Eye (tissue), 1 donor: Measurements from ENCODE around the gene SYNPR.

Source experiments
- DNase-seq: peaks from one replicate; pipeline ENCODE4 v3.0.0-alpha.2; 2015

Gene SYNPR

DNA sequence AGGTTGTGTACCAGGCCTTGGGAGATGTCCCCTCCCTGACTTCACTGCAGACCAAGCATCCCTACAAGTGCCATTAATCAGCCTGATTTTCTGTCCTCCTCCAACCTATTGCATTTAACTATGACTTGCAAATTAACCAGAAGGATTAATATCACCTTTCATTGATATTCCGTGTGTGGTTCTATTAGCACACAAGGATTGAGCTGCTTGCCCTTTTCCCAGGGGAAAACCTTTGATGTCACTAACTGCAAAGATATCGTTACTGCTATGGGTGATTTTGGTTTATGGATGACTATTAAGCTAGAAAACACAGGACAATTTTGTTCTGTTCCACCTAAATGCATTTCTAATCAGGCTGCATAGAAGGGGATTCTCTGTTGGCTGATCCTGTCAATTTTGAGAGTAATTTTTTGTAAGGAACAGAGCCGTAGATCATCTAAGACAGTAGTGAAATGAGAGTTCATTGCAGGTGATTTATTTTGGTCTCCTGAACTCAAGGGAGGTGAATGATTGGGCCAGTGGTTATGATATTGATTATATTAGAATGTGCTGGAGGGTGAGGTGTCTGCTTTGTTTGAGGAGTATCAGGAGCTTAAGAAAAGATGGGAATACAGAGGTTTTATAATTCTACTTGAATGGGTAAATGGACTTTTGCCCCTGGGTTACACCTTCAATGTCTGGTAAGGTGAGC, 196.9 kb downstream of the SYNPR start:
- no peak for DNase-seq

DNA sequence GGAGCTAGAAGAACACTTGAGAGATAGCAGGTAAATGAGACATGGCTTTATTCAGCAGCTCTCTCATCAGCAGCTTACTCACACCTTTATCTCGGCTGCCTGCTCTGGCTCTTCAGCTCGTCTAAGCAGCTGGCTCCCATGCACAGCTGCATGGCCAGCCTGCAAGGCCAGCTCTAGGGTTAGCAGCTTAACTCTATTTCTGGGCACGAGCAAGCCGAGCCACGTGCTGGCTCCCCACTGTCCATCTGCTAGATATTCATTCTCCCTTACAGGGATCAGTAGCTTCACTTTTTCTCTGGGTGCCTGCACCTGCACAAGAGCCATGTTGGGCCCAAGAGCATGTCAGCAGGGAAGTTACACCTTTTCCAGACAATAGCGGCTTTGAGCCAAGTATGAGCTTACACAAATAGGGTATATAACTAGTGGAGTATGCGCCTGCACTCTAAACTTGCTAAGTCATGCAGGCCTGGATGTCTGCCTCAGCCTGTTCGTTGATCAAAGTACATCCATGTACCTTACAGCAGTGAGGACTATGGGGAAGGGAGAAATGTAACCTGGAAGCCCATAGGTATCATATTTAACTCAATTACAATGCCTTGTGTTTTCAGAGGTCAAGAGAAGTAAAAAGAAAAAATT, 199.5 kb downstream of the SYNPR start:
- DNase-seq = no peak

DNA sequence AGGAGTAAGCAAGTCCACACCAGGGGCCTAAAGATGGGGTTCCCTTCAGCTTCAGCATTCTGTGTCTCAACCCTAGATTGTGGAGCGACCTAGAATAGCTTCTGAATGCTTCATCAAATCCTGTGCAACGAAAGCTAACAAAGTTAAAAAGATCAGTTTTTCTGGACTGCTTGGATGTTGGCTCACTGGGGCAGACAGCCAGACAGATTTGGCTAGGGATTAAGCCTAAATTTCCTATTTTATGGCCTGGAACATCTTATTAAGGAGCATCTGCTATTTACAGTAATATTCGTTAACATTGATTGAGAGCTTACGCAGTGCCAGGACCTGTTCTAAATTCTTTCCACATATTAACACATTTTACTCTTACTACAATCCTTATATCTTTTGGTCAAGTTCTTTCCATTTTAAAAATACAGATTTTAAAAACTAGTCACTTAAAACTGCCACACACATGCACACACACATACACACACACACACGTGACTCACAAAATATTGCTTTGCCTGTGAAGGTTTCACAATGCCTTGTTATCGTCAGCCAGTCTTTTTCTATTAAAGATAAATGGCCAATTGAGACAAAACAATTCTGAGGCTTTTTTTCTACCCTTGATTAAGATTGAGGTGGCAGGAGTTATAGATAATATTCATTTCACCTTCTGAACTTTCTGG, 201.0 kb downstream of the SYNPR start:
- DNase-seq = no peak

DNA sequence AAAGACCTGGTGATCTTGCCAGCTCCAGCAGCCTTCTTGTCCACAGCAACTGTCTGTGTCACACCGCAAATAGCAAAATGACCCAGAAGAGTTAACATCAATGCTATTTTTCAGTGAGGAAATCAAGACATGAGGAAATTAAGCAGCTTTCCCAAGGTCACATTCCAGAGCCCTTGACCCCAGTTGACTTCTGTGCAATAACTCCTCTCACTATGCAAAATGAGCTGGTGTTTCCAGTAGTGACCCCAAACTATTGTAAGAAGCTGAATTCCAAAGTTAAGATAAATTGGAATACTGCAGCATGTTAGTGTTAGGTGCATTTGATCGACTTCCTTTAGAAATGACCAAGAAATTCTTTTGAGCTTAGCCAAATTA, 201.5 kb downstream of the SYNPR start:
- no peak for DNase-seq

DNA sequence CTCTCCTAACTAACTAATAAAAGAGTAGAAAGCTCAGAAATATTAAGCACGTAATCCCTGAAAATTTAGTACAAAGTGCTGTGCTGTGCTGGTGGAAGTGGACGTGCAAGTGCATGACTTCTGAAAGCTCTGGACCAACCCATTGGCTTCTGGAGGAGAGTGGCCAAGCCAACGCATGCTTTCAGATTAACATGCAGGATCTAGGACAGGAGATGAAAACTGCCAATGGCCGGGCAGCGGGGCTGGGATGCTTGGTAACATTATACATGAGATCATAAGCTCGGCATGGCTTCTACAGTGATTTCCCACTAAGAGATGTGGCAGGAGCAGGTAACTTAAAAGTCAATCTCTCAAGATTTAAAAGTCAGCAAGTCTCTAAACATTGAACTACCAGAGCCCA, 203.5 kb downstream of the SYNPR start:
- DNase-seq = no peak

DNA sequence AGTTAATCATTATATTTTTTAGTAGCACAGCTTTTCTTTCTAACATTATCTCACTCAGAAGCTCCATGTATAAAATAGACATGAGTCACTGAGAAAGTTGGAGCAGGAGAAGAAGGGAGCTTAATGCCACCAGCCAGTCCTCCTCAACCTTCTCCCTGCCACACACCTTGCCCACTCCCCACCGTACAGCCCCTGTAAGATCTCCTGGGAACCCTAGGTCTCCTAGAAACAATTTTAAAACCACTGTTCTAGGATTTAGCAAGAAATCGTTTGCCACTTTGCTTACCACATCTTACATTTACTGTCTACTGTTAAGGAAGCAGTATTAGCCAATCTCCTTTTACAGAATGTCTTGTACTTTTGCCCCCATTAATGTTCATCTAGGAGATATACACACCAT, 204.2 kb downstream of the SYNPR start:
- DNase-seq = no peak

DNA sequence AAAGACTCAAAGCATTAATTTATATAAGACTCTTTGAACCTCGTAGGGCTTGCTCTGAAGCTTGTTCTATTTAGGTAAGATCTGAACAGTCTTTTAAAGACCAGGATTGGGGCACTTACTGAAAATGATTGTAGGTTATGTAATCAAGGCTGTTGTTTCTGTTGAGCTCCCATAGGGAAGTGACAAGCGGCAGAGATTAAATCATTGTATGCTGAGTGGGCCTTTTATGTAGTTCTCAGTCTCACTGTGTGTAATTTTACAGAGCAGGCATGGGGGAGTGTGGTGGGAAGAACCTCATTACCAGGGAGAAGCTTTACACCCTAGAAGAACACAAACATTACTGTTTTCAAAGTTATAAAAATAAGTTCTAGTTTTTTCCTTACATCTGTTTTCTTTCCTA, 214.4 kb downstream of the SYNPR start:
- peak; percentile 17 for DNase-seq

DNA sequence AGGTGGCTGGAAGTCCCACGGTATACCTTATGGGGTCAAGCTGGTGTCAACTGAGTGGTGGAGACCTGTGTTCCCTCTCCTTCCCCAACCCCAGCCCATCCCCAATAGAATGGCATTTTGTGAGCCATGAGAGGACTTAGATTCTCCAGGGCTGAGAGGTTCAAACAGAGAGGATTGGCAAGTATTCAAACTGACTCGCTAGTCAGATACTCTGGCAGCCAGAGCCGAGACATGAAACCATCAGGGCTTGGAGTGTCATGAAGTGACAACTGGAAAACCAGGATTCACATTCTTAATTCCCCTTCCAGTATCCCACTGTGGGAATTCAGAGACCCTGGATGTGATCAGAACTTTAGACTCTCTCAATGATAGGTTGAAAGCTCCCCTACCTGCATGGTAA, 215.0 kb downstream of the SYNPR start:
- no peak for DNase-seq

DNA sequence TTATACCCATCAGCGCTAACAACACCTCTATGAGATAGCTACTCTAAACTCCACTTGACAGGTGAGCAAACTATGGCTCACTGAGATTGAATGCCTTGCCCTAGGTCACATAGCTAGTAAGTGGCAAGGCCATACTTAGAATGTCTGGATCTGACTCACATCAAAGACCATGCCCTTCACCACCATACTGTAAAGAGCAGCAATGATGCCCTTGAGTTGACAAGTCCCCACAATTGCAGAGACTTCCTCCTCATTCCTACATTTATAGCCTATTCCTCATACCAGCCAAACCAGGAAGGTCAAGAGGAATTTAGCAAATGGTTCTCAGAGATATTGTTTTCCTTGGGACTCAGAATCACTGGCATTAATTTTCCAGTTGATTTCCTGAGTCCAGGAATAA, 216.5 kb downstream of the SYNPR start:
- DNase-seq = no peak

DNA sequence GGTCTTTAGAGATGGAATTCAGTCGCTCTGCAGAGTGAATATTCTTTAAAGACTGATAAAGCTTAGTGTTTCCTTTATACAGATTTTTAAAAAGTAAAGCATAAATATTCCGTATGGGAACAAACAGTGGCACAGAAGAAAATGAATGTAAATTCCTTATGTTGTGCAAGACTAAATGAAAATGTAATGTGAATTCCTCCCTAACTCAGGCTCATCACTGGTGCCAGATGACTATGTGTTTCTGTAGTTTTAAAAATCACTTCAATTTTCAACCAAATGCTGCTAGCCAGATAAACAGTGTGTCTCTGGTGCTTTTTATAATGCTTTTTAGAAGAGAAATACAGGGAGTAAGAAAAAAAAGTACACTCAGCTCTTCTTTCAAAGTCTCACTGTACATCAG, 219.5 kb downstream of the SYNPR start:
- no peak for DNase-seq

DNA sequence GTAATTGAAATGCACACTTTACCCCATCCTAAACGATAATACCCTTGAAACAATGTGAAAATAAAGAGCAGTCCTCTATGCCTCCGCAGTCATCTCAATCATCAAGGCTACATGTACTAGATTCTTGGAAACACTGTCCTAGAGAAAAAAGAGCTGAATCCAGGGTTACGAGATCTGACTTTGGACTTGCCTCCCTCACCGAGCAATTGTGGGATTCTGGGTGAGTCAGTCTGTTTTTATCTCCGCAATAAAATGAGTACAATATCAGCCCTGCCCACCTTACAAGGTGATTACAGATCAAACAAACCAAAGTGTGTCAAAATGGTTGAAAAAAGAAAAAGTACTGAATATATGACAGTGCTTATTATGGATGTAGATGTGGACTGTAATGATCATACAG, 222.1 kb downstream of the SYNPR start:
- DNase-seq = no peak

DNA sequence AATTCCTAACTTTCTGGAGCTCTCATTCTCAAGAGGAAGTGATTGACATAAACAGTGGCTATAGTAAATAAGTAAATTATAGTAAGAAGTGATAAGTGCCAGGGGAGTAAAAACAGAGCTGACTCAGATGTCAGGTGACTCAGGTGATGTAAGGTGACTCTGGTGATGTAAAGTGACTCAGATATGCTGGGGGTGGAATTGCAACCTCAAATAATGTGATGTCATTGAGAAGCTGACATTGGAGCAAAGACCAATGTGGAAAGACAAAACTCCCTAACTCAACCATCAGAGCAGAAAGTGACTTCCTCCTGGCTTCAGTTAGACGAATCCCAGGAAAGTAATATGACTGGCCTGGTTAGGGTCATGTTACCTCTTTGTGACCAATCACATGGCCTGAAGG, 230.2 kb downstream of the SYNPR start:
- DNase-seq = no peak

DNA sequence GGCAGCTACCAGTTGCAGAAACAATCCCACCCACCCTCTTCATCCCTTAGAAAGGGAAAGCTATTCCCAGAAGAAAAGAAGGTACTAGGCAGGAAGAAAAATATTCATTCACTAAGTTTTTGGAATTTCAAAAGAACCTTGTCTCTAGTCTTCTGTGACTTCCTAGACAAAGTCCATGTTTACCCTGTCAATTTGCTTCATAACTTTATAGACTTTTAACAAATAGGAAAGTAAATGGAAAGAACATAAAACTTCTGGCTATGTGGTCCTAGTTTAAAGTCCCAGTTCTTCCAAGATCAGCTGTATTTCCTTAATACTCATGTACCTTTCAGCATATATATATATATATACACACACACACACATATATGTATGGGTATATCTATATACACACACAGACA, 230.7 kb downstream of the SYNPR start:
- no peak for DNase-seq

DNA sequence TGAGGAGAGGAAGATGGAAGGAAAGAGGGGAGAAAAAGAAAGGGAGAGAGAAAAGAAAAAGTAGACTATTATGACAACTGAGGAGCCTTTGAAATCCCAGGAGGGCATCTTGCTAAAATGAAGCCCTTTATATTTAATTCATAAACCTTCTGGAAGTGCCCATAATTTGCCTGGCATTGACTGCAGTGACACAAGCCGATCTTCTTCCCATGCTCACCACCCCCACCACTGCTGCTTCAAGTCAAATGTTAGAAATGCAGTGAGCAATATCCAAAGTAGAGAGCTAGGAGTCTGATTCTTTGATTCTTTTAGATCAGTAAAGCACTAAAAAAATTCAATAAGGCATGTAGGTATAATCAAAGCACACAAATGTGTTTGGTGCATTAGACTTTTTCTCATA, 235.7 kb downstream of the SYNPR start:
- DNase-seq = no peak

DNA sequence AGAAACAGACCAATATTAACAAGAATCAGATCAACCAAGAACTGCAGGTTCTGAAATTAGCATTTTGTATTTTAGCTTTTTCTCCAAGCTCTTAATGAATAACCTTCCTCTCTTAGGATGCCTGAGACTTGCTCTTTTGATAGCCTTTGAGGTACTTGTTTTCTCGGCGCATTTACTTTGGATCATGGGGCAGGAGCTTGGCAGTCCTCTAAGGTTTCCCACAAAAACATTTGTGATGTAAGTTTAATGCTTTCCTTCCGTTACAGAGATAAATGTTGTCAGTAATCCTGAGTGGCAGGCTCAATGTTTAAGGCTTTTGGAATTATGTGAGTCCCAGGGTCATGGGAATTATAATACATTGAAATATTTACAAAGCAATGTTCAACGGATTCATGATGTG, 236.6 kb downstream of the SYNPR start:
- no peak for DNase-seq

DNA sequence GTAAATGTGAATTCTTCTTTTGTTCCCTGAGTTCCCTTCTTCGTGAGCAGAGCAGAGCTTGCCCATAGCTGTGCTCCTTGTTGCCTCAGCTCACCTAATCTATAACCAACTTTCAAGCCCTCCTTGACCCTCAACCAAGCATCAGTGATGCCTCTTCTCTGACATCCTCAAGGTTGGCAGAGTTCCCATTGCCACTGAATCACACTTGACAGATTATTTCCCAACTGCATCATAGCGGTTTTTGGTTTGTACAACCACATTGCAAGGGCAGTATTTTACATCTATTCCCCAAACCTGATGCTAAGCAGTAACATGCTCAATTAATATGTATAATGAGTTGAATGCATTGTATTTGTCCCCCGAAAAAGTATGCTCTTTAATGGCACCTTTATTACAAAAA, 241.3 kb downstream of the SYNPR start:
- DNase-seq = no peak

DNA sequence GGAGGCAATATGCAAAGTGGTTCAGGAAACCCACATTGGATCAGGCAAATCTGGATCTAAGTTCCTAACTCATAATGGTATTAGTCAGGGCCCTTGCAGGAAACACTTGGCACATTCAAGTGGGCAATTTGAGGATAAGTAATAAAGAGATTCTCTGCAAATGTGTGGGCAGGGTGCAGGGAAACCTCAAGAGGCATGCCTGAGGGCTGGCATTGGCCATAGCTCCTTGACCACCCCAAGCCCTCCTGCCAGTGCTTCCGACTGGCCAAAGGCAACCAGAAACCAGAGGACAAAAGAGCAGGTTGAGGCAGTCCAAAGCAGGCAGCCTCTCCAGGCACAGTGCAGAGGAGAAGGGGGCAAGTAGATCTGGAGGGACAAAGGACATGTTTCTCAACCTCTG, 243.5 kb downstream of the SYNPR start:
- no peak for DNase-seq

DNA sequence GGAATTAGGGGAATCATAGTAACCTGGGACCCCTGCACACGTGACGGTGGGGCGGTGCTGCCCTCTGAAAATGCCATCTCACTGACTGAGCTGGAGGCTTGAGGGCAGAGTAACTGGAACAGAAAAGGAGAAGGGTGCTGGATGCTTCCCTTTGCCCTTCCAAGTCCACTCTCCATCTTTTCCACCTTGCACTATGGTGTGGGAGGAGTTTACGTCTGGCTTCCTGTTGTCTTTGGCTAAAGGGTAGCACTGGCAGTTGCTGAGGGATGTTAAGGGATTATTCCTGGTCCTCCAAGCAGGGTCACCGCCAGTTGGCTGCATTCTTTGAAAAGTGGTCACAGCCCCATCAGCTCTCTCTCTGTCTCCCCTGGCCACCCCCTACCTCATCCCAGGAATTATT, 245.0 kb downstream of the SYNPR start:
- no peak for DNase-seq

DNA sequence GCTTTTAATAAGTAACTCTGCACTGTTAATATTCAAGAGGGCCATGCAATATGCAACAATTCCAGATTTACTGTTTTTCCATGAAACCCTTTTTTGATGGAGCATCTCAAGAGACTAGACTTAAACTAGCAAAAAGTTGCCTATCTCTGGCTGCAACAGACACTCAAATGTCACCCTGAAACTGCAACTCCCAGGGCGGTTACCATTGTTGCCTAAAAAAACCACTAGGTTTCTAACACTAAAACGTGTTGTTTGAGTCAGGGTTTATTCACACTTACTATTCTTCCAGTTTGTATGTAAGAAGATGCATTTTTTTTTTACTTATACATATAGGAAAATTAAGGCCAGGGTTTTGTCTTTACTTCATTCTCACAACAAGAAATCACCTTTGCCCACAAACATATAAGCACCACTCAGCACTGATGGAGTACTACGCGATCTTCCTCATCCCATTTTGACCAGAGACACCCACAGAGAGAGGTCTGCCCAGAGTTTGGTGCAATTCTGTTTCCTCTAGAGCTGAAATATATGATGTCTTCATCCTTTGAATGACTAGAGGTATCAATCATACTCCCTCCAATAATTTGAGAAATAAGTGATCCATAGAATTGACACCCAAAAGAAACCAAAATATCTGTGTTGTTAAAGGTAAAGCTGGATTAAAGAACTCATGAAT, 250.4 kb downstream of the SYNPR start:
- DNase-seq = no peak

DNA sequence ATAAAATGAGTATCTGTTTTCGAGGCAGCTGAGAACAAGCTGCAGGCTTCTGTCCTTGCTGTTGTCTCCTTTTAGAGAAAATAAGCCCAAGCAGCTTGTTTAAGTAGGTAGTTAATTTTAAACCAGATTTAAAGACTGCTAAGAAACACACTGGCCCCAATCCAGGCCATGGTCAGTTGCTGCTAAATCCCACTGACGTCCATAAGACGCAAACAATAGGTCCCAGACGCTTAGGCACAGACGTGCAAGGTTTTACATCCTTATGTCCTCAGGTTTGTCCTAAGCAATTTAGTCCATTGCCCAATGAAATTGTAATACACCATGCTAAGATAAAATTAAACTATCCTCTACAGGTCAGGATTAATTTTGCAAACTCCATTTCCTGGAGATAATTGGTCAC, 254.4 kb downstream of the SYNPR start:
- DNase-seq = no peak

DNA sequence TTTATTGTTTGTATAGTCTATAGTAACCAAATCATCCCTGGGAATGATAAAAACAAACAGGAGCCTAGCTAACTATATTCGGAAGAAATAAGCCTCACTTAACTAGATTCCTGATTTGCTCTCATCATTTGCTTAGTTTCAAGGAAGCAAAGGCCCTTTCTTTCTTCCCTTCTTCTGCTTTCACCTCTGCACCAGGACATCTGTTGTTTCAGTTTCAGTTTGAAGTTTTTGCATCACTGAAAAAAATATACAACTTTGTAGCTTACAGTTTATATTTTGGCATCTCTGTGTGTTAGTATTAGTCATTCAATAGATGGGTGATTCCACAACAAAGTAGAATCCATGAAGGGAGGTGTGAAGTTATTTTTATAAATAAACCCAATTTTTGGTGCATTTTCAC, 260.8 kb downstream of the SYNPR start:
- no peak for DNase-seq

DNA sequence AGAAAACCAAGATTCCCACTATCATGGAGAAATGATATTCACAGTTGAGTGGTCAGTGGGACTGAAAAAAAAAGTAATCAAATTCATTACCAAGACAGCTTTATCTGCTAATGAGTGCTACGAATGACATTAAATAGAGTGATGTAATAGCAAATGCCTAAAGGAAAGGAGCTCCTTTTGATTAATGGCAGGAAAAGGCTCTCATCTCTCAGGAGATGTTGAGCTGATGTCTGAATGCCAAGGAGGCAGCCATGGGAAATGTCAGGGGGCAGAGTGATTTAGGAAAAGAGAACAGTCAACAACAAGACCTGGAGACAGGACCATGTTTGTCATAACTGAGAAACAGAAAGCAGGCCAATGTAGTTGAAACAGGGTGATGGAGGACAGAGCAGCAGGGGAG, 277.7 kb downstream of the SYNPR start:
- DNase-seq = no peak

DNA sequence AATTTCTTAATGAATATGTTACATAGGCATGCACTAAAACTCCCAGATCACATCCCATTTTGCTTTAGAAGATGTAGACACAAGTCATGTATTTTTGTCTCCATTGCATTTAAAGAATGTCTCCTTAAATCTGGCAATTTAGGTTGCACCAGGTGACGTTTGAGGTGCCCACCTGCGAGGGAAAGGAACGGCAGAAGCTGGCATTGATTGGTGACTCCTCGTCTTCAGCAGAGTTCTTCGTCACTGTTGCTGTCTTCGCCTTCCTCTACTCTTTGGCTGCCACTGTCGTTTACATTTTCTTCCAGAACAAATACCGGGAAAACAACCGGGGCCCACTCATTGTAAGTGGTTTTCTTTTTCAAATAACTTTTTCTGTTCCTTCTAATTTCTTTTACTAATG, 278.3 kb downstream of the SYNPR start:
- DNase-seq = no peak

DNA sequence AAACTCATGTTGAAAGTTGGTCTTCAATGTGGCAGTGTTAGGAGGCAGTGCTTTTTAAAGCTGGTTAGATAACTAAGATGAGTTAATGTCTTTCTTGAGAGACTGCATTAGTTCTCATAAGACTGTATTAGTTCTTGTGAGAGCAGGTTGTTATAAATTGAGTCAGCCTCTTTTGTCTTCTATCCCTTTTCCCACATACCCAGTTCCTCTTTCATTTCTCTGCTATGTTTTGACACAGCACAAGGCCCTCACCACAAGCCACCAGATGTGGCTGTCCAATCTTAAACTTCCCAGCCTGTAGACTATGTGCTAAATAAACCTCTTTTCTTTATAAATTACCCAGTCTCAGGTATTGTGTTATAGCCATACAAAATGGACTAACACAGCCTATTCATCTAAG, 279.8 kb downstream of the SYNPR start:
- DNase-seq = no peak
